Aorta (tissue), 5 donors: ENCODE results near the gene NSMF. TPM values are rescaled to one million over a fixed set of nuclear protein-coding genes. Genes with fewer than 3 reads are reported as not detected.

Experiments
- ATAC-seq: fragments of 200-7000 bp; cut with Tn5 transposase; one replicate; pipeline ENCODE4 v1.9.1; 2022; ENCODE audit warnings: moderate library complexity; ENCODE audit not compliant: low FRiP score
- DNase-seq, 2 donors: peaks; one replicate each; pipeline ENCODE4 v3.0.0-alpha.2; 2020
- H3K27ac ChIP-seq, 2 donors: one replicate each; pipeline ENCODE4 v1.5.1; 2013; ENCODE audit warnings: low read length in 2 of 2, mild to moderate bottlenecking in 2 of 2, moderate library complexity in 2 of 2, control low read depth in 1 of 2, inconsistent platforms in 1 of 2, low read depth in 1 of 2
- H3K27me3 ChIP-seq, 2 donors: one replicate each; pipeline ENCODE4 v1.6.1; 2013; ENCODE audit warnings: control low read depth in 1 of 2, low read length in 1 of 2, mild to moderate bottlenecking in 1 of 2, moderate library complexity in 1 of 2; ENCODE audit not compliant: insufficient read depth in 2 of 2, control insufficient read depth in 1 of 2
- H3K36me3 ChIP-seq, 2 donors: one replicate each; pipeline ENCODE4 v1.6.1; 2013; ENCODE audit warnings: control low read depth in 1 of 2, low read length in 1 of 2, mild to moderate bottlenecking in 1 of 2; ENCODE audit not compliant: insufficient read depth in 2 of 2, control insufficient read depth in 1 of 2
- H3K4me1 ChIP-seq, 2 donors: one replicate each; pipeline ENCODE4 v1.6.1; 2013; ENCODE audit warnings: low read length in 2 of 2, control low read depth in 1 of 2, mild to moderate bottlenecking in 1 of 2, moderate library complexity in 1 of 2; ENCODE audit not compliant: insufficient read depth in 2 of 2, control insufficient read depth in 1 of 2
- H3K4me3 ChIP-seq, 2 donors: one replicate each; pipeline ENCODE4 v1.5.1; 2013; ENCODE audit warnings: low read length in 2 of 2, control low read depth in 1 of 2, mild to moderate bottlenecking in 1 of 2
- H3K9me3 ChIP-seq: one replicate; pipeline ENCODE4 v1.6.1; 2013; ENCODE audit warnings: mild to moderate bottlenecking, low read length; ENCODE audit not compliant: control insufficient read depth
- WGBS, 2 donors: extraction: QIAGEN DNeasy Blood & Tissue Kit; methylation state at CpG; one replicate each; pipeline ENCODE4 v1.1.7; 2013; 5-methylcytosine and 5-hydroxymethylcytosine counted together
- intact Hi-C, 2 donors: fragments of 100-400 bp; cut with DNase I; formaldehyde crosslinking; loops; one replicate each; pipeline versions ENCODE4 v1.14.2 to v1.15.0; 2022
- polyA plus RNA-seq, 2 donors: library from polyadenylated mRNA; stranded (reverse); fragments of 200-250 nt; gene quantifications; one replicate each; pipeline ENCODE4 v1.2.3, GENCODE V29; 2013
- total RNA-seq, 2 donors: library from RNA; stranded (reverse); fragmentation: NEBNext Ultra II Directional; extraction: Animal tissue kit (Norgen Biotek cat#: 25700); gene quantifications; one replicate each; pipeline ENCODE4 v1.2.1, GENCODE V29; 2021
- donor health status: healthy with polysubstance abuse.
- donor health status: Bipolar disorder and iron deficiency.
- donor health status: DM: no; HTN: no; CAD: no.
- donor health status: DM: no; HTN: no; CAD: no.
- donor health status: DM: yes; HTN: yes; CAD: no.

NSMF gene
- total and polyA plus RNA-seq, 4 donors = 75.5 to 154 (median 77.5) TPM

GRCh38 chr9:137409515-137409914 is 49.6 kb downstream of the NSMF start:
- Histone ChIP-seq H3K4me1 (peaks cover 0 to 4% of the 10 kb centered on the region in 2 donors), H3K36me3 (no peaks in the 10 kb centered on the region), H3K9me3 (no peaks in the 10 kb centered on the region), H3K27ac (no peak overlapping the region), H3K27me3 (no peaks in the 10 kb centered on the region), H3K4me3 (no peak overlapping the region)
- 52 to 62% methylated on average over 11 of the region's 11 CpGs for WGBS, 2 donors
- DNase-seq = no peak
- intact Hi-C loops = loop anchor here in 1 of 2 donors (10.0 kb wide), 1 partner anchor 115 kb away; no protein-coding TSS in a partner anchor
- ATAC-seq = no peak

- ATAC-seq = no peak
- intact Hi-C loops = loop anchor here in 1 of 2 donors (10.0 kb wide), 1 partner anchor 114 kb away; no protein-coding TSS in a partner anchor
- Histone ChIP-seq H3K27me3 (no peaks in the 10 kb centered on the region), H3K4me1 (peaks cover 0 to 4% of the 10 kb centered on the region in 2 donors), H3K27ac (no peak overlapping the region), H3K4me3 (no peak overlapping the region), H3K9me3 (no peaks in the 10 kb centered on the region), H3K36me3 (no peaks in the 10 kb centered on the region)
- no peak for DNase-seq
- 95% methylated on average over 24 of the region's 24 CpGs for WGBS, 2 donors
These were observed 50.3 kb downstream of the NSMF start for GRCh38 chr9:137408651-137409405.

- H3K36me3 ChIP-seq = no peaks in the 10 kb centered on the region
- ATAC-seq = peak; percentile 23
- intact Hi-C loops = loop anchor here (2.0 to 10.0 kb wide), 2 partner anchors 113 kb away; no protein-coding TSS in a partner anchor
- peaks cover 0 to 4% of the 10 kb centered on the region in 2 donors for H3K4me1 ChIP-seq
- no peak overlapping the region for H3K27ac ChIP-seq
- no peaks in the 10 kb centered on the region for H3K27me3 ChIP-seq
- no peaks in the 10 kb centered on the region for H3K9me3 ChIP-seq
- DNase-seq = no peak
- no peak overlapping the region for H3K4me3 ChIP-seq
- 54 to 55% methylated on average over 31 of the region's 31 CpGs for WGBS, 2 donors
These were observed 51.4 kb downstream of the NSMF start for GRCh38 chr9:137407590-137408300.

- Histone ChIP-seq H3K4me3 (no peak overlapping the region), H3K9me3 (no peaks in the 10 kb centered on the region), H3K27ac (no peak overlapping the region), H3K4me1 (peaks cover 0 to 4% of the 10 kb centered on the region in 2 donors), H3K27me3 (no peaks in the 10 kb centered on the region), H3K36me3 (no peaks in the 10 kb centered on the region)
- peak; percentile 81 to 90 for DNase-seq
- intact Hi-C loops = loop anchor here (2.0 to 10.0 kb wide), 2 partner anchors 112 kb away; no protein-coding TSS in a partner anchor
- 2 to 3% methylated on average over 51 to 63 of the region's 63 CpGs for WGBS, 2 donors
- peak; percentile 87 for ATAC-seq
These were observed 52.1 kb downstream of the NSMF start for GRCh38 chr9:137406876-137407589.

GRCh38 chr9:137406085-137406760 is 52.9 kb downstream of the NSMF start:
- Histone ChIP-seq H3K4me1 (peaks cover 0 to 3% of the 10 kb centered on the region in 2 donors), H3K36me3 (no peaks in the 10 kb centered on the region), H3K27me3 (no peaks in the 10 kb centered on the region), H3K4me3 (no peak overlapping the region), H3K9me3 (no peaks in the 10 kb centered on the region), H3K27ac (no peak overlapping the region)
- intact Hi-C loops = loop anchor here (2.0 to 10.0 kb wide), 2 partner anchors 111 kb away; no protein-coding TSS in a partner anchor
- DNase-seq (peak in 1 of 2 donors; percentile 78), ATAC-seq (no peak)
- 35 to 47% methylated on average over 20 of the region's 20 CpGs for WGBS, 2 donors

- 92 to 93% methylated on average over 11 of the region's 11 CpGs for WGBS, 2 donors
These were observed 53.5 kb downstream of the NSMF start for GRCh38 chr9:137405677-137406081.

GRCh38 chr9:137404961-137405567 is 54.1 kb downstream of the NSMF start:
- Histone ChIP-seq H3K4me3 (no peak overlapping the region), H3K36me3 (no peaks in the 10 kb centered on the region), H3K4me1 (no peaks in the 10 kb centered on the region), H3K27me3 (no peaks in the 10 kb centered on the region), H3K9me3 (no peaks in the 10 kb centered on the region), H3K27ac (no peak overlapping the region)
- DNase-seq = no peak
- intact Hi-C loops = loop anchor here in 1 of 2 donors (10.0 kb wide), 1 partner anchor 110 kb away; no protein-coding TSS in a partner anchor
- 92 to 94% methylated on average over 19 to 24 of the region's 24 CpGs for WGBS, 2 donors
- no peak for ATAC-seq

More at GRCh38 chr9:137405677-137406081, 53.5 kb downstream of the NSMF start:
- Histone ChIP-seq H3K27me3 (no peaks in the 10 kb centered on the region), H3K4me1 (no peaks in the 10 kb centered on the region), H3K4me3 (no peak overlapping the region), H3K36me3 (no peaks in the 10 kb centered on the region), H3K27ac (no peak overlapping the region), H3K9me3 (no peaks in the 10 kb centered on the region)
- DNase-seq (no peak), ATAC-seq (no peak)
- intact Hi-C loops = loop anchor here (2.0 to 10.0 kb wide), 2 partner anchors 111 kb away; no protein-coding TSS in a partner anchor
